Measurements from ENCODE around the gene PLXDC2.

Gene PLXDC2

GRCh38 chr10:19908991-19909696, 92.9 kb downstream of the PLXDC2 start:
- in situ Hi-C loops (cut with MboI; ENCODE audit: low sequenced_read_pairs, unreplicated experiment) = no loop called here
- no peak for DNase-seq (ENCODE audit: low spot score)
- TF ChIP-seq CTCF (IDR thresholded peaks at IDR 0.05; ENCODE audit: borderline replicate concordance, control extremely low read depth, extremely low read depth, insufficient read depth, missing control alignments) = no peak

- DNase-seq (ENCODE audit: low spot score) = no peak
Measured at GRCh38 chr10:19911886-19912285, 95.7 kb downstream of the PLXDC2 start.

GRCh38 chr10:19913987-19914386, 97.8 kb downstream of the PLXDC2 start:
- in situ Hi-C loops (cut with MboI; ENCODE audit: low sequenced_read_pairs, unreplicated experiment) = no loop called here
- no peak for DNase-seq (ENCODE audit: low spot score)

More at GRCh38 chr10:19911886-19912285, 95.7 kb downstream of the PLXDC2 start:
- in situ Hi-C loops (cut with MboI; ENCODE audit: low sequenced_read_pairs, unreplicated experiment) = no loop called here
- no peak for TF ChIP-seq CTCF (IDR thresholded peaks at IDR 0.05; ENCODE audit: borderline replicate concordance, control extremely low read depth, extremely low read depth, insufficient read depth, missing control alignments)

GRCh38 chr10:19915125-19915524, 98.9 kb downstream of the PLXDC2 start:
- no peak for TF ChIP-seq CTCF (IDR thresholded peaks at IDR 0.05; ENCODE audit: borderline replicate concordance, control extremely low read depth, extremely low read depth, insufficient read depth, missing control alignments)
- no peak for DNase-seq (ENCODE audit: low spot score)
- in situ Hi-C loops (cut with MboI; ENCODE audit: low sequenced_read_pairs, unreplicated experiment) = no loop called here

More at GRCh38 chr10:19913987-19914386, 97.8 kb downstream of the PLXDC2 start:
- no peak for TF ChIP-seq CTCF (IDR thresholded peaks at IDR 0.05; ENCODE audit: borderline replicate concordance, control extremely low read depth, extremely low read depth, insufficient read depth, missing control alignments)

- DNase-seq (ENCODE audit: low spot score) = no peak
- no peak for TF ChIP-seq CTCF (IDR thresholded peaks at IDR 0.05; ENCODE audit: borderline replicate concordance, control extremely low read depth, extremely low read depth, insufficient read depth, missing control alignments)
- in situ Hi-C loops (cut with MboI; ENCODE audit: low sequenced_read_pairs, unreplicated experiment) = no loop called here
Measured at GRCh38 chr10:19915816-19916215, 99.6 kb downstream of the PLXDC2 start.

GRCh38 chr10:19917751-19918478, 101.7 kb downstream of the PLXDC2 start:
- in situ Hi-C loops (cut with MboI; ENCODE audit: low sequenced_read_pairs, unreplicated experiment) = no loop called here
- no peak for DNase-seq (ENCODE audit: low spot score)
- TF ChIP-seq CTCF (IDR thresholded peaks at IDR 0.05; ENCODE audit: borderline replicate concordance, control extremely low read depth, extremely low read depth, insufficient read depth, missing control alignments) = no peak
